ENCODE results near the gene IP6K3.

The IP6K3 gene

DNA sequence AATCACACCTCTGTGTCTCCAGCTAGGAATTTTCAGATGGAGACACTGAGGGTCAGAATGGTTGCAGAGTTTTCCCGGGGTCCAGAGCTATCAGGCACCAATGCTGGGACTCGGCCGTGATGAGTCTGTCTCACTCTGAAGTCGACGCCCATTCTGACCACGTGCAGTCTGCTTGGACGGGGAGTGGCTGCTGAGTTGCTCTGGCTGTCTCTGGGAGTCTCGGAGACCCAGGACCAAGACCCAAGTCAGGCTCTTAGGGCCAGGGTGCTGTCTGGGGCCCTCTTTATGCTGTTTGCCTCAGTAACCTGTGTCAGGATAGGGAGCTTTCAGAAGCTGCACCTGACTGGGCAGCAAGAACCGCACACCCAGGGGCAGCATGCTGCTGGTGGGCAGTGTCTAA is 4.6 kb downstream of the IP6K3 start:
- intact Hi-C loops (cut with DNase I; ENCODE audit: low total_unique reads), result no loop called here
- DNase-seq, result no peak
- TF ChIP-seq, protein P1, sequence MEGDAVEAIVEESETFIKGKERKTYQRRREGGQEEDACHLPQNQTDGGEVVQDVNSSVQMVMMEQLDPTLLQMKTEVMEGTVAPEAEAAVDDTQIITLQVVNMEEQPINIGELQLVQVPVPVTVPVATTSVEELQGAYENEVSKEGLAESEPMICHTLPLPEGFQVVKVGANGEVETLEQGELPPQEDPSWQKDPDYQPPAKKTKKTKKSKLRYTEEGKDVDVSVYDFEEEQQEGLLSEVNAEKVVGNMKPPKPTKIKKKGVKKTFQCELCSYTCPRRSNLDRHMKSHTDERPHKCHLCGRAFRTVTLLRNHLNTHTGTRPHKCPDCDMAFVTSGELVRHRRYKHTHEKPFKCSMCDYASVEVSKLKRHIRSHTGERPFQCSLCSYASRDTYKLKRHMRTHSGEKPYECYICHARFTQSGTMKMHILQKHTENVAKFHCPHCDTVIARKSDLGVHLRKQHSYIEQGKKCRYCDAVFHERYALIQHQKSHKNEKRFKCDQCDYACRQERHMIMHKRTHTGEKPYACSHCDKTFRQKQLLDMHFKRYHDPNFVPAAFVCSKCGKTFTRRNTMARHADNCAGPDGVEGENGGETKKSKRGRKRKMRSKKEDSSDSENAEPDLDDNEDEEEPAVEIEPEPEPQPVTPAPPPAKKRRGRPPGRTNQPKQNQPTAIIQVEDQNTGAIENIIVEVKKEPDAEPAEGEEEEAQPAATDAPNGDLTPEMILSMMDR (IDR thresholded peaks at IDR 0.05), result no peak

DNA sequence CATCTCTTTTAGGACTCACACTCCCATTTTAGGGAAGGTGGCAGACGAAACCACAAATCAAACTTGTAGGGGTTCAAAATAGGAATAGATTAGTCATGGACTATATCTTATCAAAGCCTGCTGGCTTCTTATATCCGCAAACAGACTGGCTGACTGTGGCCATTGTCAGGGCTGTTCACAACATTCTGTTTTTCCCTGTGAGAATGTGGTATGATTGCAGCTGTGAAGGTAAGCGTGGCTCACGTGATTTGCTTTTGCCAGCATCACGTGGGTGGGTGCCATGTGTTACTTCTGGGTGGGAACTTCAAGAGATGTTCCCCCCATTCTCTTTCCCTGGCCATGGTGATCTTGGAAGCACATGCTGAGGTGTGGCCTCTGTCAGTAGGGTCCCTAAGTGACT is 5.9 kb downstream of the IP6K3 start:
- DNase-seq, result no peak
- peaks cover 0 to 17% of the 10 kb centered on the region in 2 donors for H3K27me3 ChIP-seq
- intact Hi-C loops (cut with DNase I; ENCODE audit: low total_unique reads), result no loop called here

More for the DNA sequence above, 4.6 kb downstream of the IP6K3 start:
- Histone ChIP-seq H3K27ac (no peak overlapping the region), H3K4me3 (no peak overlapping the region), H3K27me3 (peaks cover 0 to 23% of the 10 kb centered on the region in 2 donors), H3K4me1 (peaks cover 0 to 29% (median 15%) of the 10 kb centered on the region in 4 donors), H3K36me3 (no peaks in the 10 kb centered on the region), H3K9me3 (no peaks in the 10 kb centered on the region)

GRCh38 chr6:33740204-33740608 is 6.5 kb downstream of the IP6K3 start:
- no peak overlapping the region for H3K4me3 ChIP-seq

More for the DNA sequence above, 5.9 kb downstream of the IP6K3 start:
- H3K36me3 ChIP-seq, result no peaks in the 10 kb centered on the region
- TF ChIP-seq, protein P1 (IDR thresholded peaks at IDR 0.05), result no peak
- H3K27ac ChIP-seq, result no peak overlapping the region
- no peaks in the 10 kb centered on the region for H3K9me3 ChIP-seq
- H3K4me1 ChIP-seq, result peaks cover 0 to 25% (median 17%) of the 10 kb centered on the region in 4 donors
- no peak overlapping the region for H3K4me3 ChIP-seq

DNA sequence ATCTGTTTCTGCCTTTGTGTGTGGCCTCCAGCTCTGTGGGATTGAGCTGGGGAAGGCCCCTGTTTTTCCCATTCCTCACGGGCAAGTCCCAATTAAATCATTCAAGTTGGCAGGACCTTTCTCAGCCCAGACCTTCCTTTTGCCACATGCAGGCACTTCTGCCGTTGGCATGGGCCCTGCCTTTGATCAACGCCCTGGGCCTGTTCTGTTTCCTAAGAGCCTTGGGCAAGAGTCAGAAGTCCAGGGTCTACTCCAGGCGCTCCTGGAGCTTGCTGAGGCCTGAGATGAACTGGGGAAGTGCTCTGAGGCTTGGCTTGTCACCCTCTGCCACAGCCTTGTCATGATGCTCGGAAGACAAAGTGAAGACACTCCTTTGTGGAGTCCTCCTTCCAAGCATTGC is 7.1 kb downstream of the IP6K3 start:
- Histone ChIP-seq H3K27ac (no peak overlapping the region), H3K36me3 (no peaks in the 10 kb centered on the region), H3K4me3 (no peak overlapping the region)

More at GRCh38 chr6:33740204-33740608, 6.5 kb downstream of the IP6K3 start:
- intact Hi-C loops (cut with DNase I; ENCODE audit: low total_unique reads), result no loop called here
- H3K9me3 ChIP-seq, result no peaks in the 10 kb centered on the region
- DNase-seq, result no peak
- peaks cover 0 to 23% (median 17%) of the 10 kb centered on the region in 4 donors for H3K4me1 ChIP-seq
- no peak overlapping the region for H3K27ac ChIP-seq
- H3K36me3 ChIP-seq, result no peaks in the 10 kb centered on the region
- peaks cover 0 to 16% of the 10 kb centered on the region in 2 donors for H3K27me3 ChIP-seq
- TF ChIP-seq, protein P1 (IDR thresholded peaks at IDR 0.05), result no peak

GRCh38 chr6:33738879-33739278 is 7.8 kb downstream of the IP6K3 start:
- peaks cover 0 to 8% of the 10 kb centered on the region in 2 donors for H3K27me3 ChIP-seq

More for the DNA sequence above, 7.1 kb downstream of the IP6K3 start:
- DNase-seq, result no peak
- intact Hi-C loops (cut with DNase I; ENCODE audit: low total_unique reads), result no loop called here
- Histone ChIP-seq H3K4me1 (peaks cover 0 to 17% (median 14%) of the 10 kb centered on the region in 4 donors), H3K27me3 (peaks cover 0 to 12% of the 10 kb centered on the region in 2 donors), H3K9me3 (no peaks in the 10 kb centered on the region)
- TF ChIP-seq, protein P1 (IDR thresholded peaks at IDR 0.05), result no peak

More at GRCh38 chr6:33738879-33739278, 7.8 kb downstream of the IP6K3 start:
- no peak overlapping the region for H3K4me3 ChIP-seq
- no peak for DNase-seq
- no peaks in the 10 kb centered on the region for H3K9me3 ChIP-seq
- H3K27ac ChIP-seq, result no peak overlapping the region
- TF ChIP-seq, protein P1 (IDR thresholded peaks at IDR 0.05), result no peak
- H3K36me3 ChIP-seq, result no peaks in the 10 kb centered on the region
- H3K4me1 ChIP-seq, result peaks cover 0 to 12% (median 9%) of the 10 kb centered on the region in 4 donors
- intact Hi-C loops (cut with DNase I; ENCODE audit: low total_unique reads), result no loop called here

All from tibial artery (tissue), 4 donors.